Small intestine (tissue), 7 donors: ENCODE results near the gene SORL1-AS1.

ENCODE experiments used
- DNase-seq, 2 donors: peaks; one replicate each; pipeline versions ENCODE4 v3.0.0 to v3.0.0-alpha.2; 2013
- FAIRE-seq: peaks from 2 replicates; lab custom pipeline; 2012; peaks lifted over from hg19 to GRCh38; lab: Jason Lieb, UNC
- H3K27ac ChIP-seq, 3 donors: one replicate each; pipeline ENCODE4 v1.5.1; 2013; ENCODE audit warnings: low read length in 2 of 3, mild to moderate bottlenecking in 2 of 3, control low read depth in 1 of 3, inconsistent platforms in 1 of 3, low read depth in 1 of 3, moderate library complexity in 1 of 3
- H3K27me3 ChIP-seq, 3 donors: one replicate each; pipeline ENCODE4 v1.6.1; 2013; ENCODE audit warnings: low read length in 3 of 3, inconsistent platforms in 1 of 3; ENCODE audit not compliant: control insufficient read depth in 3 of 3, insufficient read depth in 3 of 3
- H3K36me3 ChIP-seq, 3 donors: one replicate each; pipeline ENCODE4 v1.6.1; 2013; ENCODE audit warnings: low read length in 3 of 3, inconsistent platforms in 1 of 3, low read depth in 1 of 3, mild to moderate bottlenecking in 1 of 3, moderate library complexity in 1 of 3; ENCODE audit not compliant: control insufficient read depth in 3 of 3, insufficient read depth in 2 of 3
- H3K4me1 ChIP-seq, 3 donors: one replicate each; pipeline ENCODE4 v1.6.1; 2013; ENCODE audit warnings: low read length in 2 of 3, inconsistent platforms in 1 of 3, low read depth in 1 of 3, mild to moderate bottlenecking in 1 of 3, moderate library complexity in 1 of 3; ENCODE audit not compliant: control insufficient read depth in 3 of 3, insufficient read depth in 2 of 3
- H3K4me3 ChIP-seq, 3 donors: one replicate each; pipeline ENCODE4 v1.5.1; 2013; ENCODE audit warnings: low read length in 3 of 3, control low read depth in 1 of 3, inconsistent platforms in 1 of 3, low read depth in 1 of 3, mild to moderate bottlenecking in 1 of 3, moderate library complexity in 1 of 3
- H3K9me3 ChIP-seq, 2 donors: one replicate each; pipeline ENCODE4 v1.6.1; 2013; ENCODE audit warnings: low read depth in 1 of 2, low read length in 1 of 2; ENCODE audit not compliant: control insufficient read depth in 2 of 2, insufficient read depth in 1 of 2
- WGBS, 3 donors: extraction: QIAGEN DNeasy Blood & Tissue Kit; methylation state at CpG; one replicate each; pipeline ENCODE4 v1.1.7; 2013; 5-methylcytosine and 5-hydroxymethylcytosine counted together
- donor health status: healthy with polysubstance abuse.
- donor health status: control.
- donor health status: control.
- donor health status: Bipolar disorder and iron deficiency.
- donor health status: healthy.

SORL1-AS1 gene

GRCh38 chr11:121451178-121451985 is 1.4 kb downstream of the SORL1-AS1 start:
- WGBS, 3 donors: 3 to 21% (median 16%) methylated on average over 22 of the region's 22 CpGs
- no peaks in the 10 kb centered on the region for H3K36me3 ChIP-seq
- H3K4me1 ChIP-seq: peaks cover 3 to 20% (median 3%) of the 10 kb centered on the region in 3 donors
- H3K27ac ChIP-seq: peak overlapping the region; percentile 84 to 87 (median 86)
- peak overlapping the region; percentile 63 to 70 (median 63) for H3K4me3 ChIP-seq
- DNase-seq: peak; percentile 86 to 91
- H3K9me3 ChIP-seq: peaks cover 0 to 5% of the 10 kb centered on the region in 2 donors
- H3K27me3 ChIP-seq: peaks cover 0 to 4% (median 0%) of the 10 kb centered on the region in 3 donors
- no peak for FAIRE-seq

GRCh38 chr11:121450401-121450800 is 2.4 kb downstream of the SORL1-AS1 start:
- DNase-seq: no peak
- no peak for FAIRE-seq
- Histone ChIP-seq H3K4me1 (peaks cover 3 to 26% (median 3%) of the 10 kb centered on the region in 3 donors), H3K9me3 (peaks cover 0 to 5% of the 10 kb centered on the region in 2 donors), H3K27ac (peak overlapping the region; percentile 47 to 87 (median 84)), H3K27me3 (peaks cover 0 to 4% (median 0%) of the 10 kb centered on the region in 3 donors), H3K36me3 (no peaks in the 10 kb centered on the region), H3K4me3 (no peak overlapping the region)
- WGBS, 3 donors: 52 to 74% (median 69%) methylated on average over 1 of the region's 1 CpG

GRCh38 chr11:121449626-121450025 is 3.1 kb downstream of the SORL1-AS1 start:
- DNase-seq (no peak), FAIRE-seq (no peak)
- WGBS, 3 donors: 86 to 90% (median 88%) methylated on average over 2 of the region's 2 CpGs
- no peaks in the 10 kb centered on the region for H3K36me3 ChIP-seq
- H3K27me3 ChIP-seq: peaks cover 0 to 4% (median 0%) of the 10 kb centered on the region in 3 donors
- peaks cover 3 to 28% (median 3%) of the 10 kb centered on the region in 3 donors for H3K4me1 ChIP-seq
- peaks cover 0 to 5% of the 10 kb centered on the region in 2 donors for H3K9me3 ChIP-seq
- H3K4me3 ChIP-seq: no peak overlapping the region
- peak overlapping the region in 1 of 3 donors; percentile 71 for H3K27ac ChIP-seq

GRCh38 chr11:121449123-121449522 is 3.6 kb downstream of the SORL1-AS1 start:
- H3K4me3 ChIP-seq: no peak overlapping the region
- no peaks in the 10 kb centered on the region for H3K36me3 ChIP-seq
- H3K4me1 ChIP-seq: peaks cover 3 to 27% (median 3%) of the 10 kb centered on the region in 3 donors
- peaks cover 0 to 4% (median 0%) of the 10 kb centered on the region in 3 donors for H3K27me3 ChIP-seq
- DNase-seq (no peak), FAIRE-seq (no peak)
- peaks cover 0 to 5% of the 10 kb centered on the region in 2 donors for H3K9me3 ChIP-seq
- peak overlapping the region in 1 of 3 donors; percentile 74 for H3K27ac ChIP-seq
- 80 to 95% (median 86%) methylated on average over 4 of the region's 4 CpGs for WGBS, 3 donors

GRCh38 chr11:121448431-121448941 is 4.3 kb downstream of the SORL1-AS1 start:
- H3K9me3 ChIP-seq: peaks cover 0 to 5% of the 10 kb centered on the region in 2 donors
- peaks cover 0 to 4% (median 0%) of the 10 kb centered on the region in 3 donors for H3K27me3 ChIP-seq
- DNase-seq (peak in 1 of 2 donors; percentile 8), FAIRE-seq (no peak)
- no peaks in the 10 kb centered on the region for H3K36me3 ChIP-seq
- H3K27ac ChIP-seq: peak overlapping the region in 1 of 3 donors; percentile 74
- peaks cover 3 to 22% (median 3%) of the 10 kb centered on the region in 3 donors for H3K4me1 ChIP-seq
- WGBS, 3 donors: 68 to 72% (median 69%) methylated on average over 3 of the region's 3 CpGs
- H3K4me3 ChIP-seq: no peak overlapping the region

- Histone ChIP-seq H3K4me3 (no peak overlapping the region), H3K27me3 (peaks cover 0 to 4% (median 0%) of the 10 kb centered on the region in 3 donors), H3K36me3 (no peaks in the 10 kb centered on the region), H3K27ac (peak overlapping the region in 1 of 3 donors; percentile 74), H3K9me3 (peaks cover 0 to 5% of the 10 kb centered on the region in 2 donors), H3K4me1 (peaks cover 3 to 22% (median 3%) of the 10 kb centered on the region in 3 donors)
- FAIRE-seq (no peak), DNase-seq (no peak)
- 93 to 96% (median 96%) methylated on average over 4 of the region's 4 CpGs for WGBS, 3 donors
Measured at GRCh38 chr11:121448011-121448410, 4.8 kb downstream of the SORL1-AS1 start.

GRCh38 chr11:121446752-121447156 is 6.0 kb downstream of the SORL1-AS1 start:
- WGBS, 3 donors: 61 to 76% (median 75%) methylated on average over 3 to 4 of the region's 4 CpGs
- no peak overlapping the region for H3K27ac ChIP-seq

GRCh38 chr11:121445071-121445768 is 7.5 kb downstream of the SORL1-AS1 start:
- 66 to 73% (median 66%) methylated on average over 13 to 14 of the region's 14 CpGs for WGBS, 3 donors
- FAIRE-seq: no peak
- DNase-seq: peak in 1 of 2 donors; percentile 44
- Histone ChIP-seq H3K27ac (no peak overlapping the region), H3K9me3 (peaks cover 0 to 5% of the 10 kb centered on the region in 2 donors), H3K4me1 (peaks cover 0 to 8% (median 3%) of the 10 kb centered on the region in 3 donors), H3K27me3 (no peaks in the 10 kb centered on the region), H3K36me3 (no peaks in the 10 kb centered on the region), H3K4me3 (no peak overlapping the region)

More at GRCh38 chr11:121446752-121447156, 6.0 kb downstream of the SORL1-AS1 start:
- Histone ChIP-seq H3K27me3 (no peaks in the 10 kb centered on the region), H3K4me1 (peaks cover 3 to 22% (median 3%) of the 10 kb centered on the region in 3 donors), H3K9me3 (peaks cover 0 to 5% of the 10 kb centered on the region in 2 donors), H3K36me3 (no peaks in the 10 kb centered on the region), H3K4me3 (no peak overlapping the region)
- no peak for FAIRE-seq
- peak in 1 of 2 donors; percentile 6 for DNase-seq
